Iris pigment epithelial cell (primary cell): ENCODE measurements around the gene SCD.
"Not testable (repeated sequence)": the region's sequence is repeated elsewhere in the genome, so short reads cannot be mapped to it uniquely, and the experiment has no call there.

ENCODE experiments used
- DNase-seq: peaks from one replicate; pipeline ENCODE4 v3.0.0-alpha.2; 2011; ENCODE audit warnings: low read depth

SCD gene

DNA sequence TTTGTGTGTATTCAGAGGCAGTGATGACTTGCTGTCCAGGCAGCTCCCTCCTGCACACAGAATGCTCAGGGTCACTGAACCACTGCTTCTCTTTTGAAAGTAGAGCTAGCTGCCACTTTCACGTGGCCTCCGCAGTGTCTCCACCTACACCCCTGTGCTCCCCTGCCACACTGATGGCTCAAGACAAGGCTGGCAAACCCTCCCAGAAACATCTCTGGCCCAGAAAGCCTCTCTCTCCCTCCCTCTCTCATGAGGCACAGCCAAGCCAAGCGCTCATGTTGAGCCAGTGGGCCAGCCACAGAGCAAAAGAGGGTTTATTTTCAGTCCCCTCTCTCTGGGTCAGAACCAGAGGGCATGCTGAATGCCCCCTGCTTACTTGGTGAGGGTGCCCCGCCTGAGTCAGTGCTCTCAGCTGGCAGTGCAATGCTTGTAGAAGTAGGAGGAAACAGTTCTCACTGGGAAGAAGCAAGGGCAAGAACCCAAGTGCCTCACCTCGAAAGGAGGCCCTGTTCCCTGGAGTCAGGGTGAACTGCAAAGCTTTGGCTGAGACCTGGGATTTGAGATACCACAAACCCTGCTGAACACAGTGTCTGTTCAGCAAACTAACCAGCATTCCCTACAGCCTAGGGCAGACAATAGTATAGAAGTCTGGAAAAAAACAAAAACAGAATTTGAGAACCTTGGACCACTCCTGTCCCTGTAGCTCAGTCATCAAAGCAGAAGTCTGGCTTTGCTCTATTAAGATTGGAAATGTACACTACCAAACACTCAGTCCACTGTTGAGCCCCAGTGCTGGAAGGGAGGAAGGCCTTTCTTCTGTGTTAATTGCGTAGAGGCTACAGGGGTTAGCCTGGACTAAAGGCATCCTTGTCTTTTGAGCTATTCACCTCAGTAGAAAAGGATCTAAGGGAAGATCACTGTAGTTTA, 15.8 kb downstream of the SCD start:
- peak; percentile 45 for DNase-seq

GRCh38 chr10:100364175-100364574, 17.1 kb downstream of the SCD start:
- DNase-seq: no peak

DNA sequence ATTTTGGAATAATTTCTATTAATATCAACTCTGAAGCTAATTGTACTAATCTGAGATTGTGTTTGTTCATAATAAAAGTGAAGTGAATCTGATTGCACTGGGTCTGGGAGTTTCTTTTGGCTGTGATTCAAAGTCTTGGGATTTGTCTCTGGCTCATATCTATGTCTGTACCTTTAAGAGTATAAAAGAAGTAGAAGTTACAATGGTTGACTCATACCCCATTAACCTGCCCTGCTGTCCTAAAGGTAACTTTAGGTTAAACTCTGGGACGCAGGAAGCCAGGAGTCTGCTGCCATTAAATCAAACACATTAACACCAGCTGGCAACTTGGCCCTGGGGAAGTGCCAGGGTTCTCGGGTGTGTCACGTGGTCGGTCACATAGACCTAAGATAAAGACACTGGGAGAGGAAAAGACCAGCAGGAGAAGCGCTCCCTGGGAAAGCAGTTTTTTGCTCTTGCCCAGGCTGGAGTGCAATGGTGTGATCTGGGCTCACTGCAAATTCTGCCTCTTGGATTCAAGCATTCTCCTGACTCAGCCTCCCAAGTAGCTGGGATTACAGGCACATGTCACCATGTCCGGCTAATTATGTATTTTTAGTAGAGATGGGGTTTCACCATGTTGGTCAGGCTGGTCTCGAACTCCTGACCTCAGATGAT, 17.8 kb downstream of the SCD start:
- DNase-seq: peak; percentile 66

DNA sequence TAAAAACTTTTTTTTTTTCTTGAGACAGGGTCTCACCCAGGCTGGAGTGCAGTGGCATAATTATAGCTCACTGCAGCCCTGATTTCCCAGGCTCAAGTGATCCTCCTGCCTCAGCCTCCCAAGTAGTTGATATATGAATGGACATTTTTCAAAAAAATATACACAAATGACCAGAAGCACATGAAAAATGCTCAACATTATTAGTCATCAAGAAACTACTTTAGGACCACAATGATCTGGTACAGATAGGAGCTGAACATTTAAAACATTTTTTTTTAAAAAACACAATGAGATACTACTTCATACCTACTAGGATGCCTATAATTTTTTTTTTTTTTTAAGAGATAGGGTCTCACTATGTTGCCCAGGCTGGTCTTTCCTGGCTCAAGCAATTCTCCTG, 21.7 kb downstream of the SCD start:
- no peak for DNase-seq

GRCh38 chr10:100370714-100371481, 23.9 kb downstream of the SCD start:
- peak; percentile 83 for DNase-seq

DNA sequence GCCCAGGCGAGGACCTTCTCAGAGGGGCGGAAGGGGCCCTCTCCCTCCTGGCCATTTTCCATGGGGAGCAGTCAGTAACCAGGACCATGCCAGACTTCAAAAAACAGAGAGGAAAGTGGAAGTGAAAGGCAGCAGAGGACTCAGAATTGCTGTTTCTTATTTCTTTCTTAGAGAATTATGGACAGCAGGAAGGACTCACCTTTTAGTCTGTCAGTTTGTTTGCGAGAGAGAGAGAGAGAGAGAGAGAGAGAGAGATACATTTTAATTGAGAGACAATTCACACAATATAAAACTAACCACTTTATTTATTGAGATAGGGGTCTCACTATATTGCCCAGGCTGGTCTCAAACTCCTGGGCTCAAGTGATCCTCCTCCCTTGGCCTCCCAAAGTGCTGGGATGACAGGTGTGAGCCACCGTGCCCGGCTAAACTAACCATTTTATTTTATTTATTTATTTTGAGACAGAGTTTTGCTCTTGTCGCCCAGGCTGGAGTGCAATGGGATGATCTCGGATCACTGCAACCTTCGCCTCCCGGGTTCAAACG, 24.5 kb downstream of the SCD start:
- DNase-seq: no peak

GRCh38 chr10:100372415-100373297, 25.6 kb downstream of the SCD start:
- no peak for DNase-seq

GRCh38 chr10:100373298-100374199, 26.5 kb downstream of the SCD start:
- DNase-seq: peak; percentile 100

DNA sequence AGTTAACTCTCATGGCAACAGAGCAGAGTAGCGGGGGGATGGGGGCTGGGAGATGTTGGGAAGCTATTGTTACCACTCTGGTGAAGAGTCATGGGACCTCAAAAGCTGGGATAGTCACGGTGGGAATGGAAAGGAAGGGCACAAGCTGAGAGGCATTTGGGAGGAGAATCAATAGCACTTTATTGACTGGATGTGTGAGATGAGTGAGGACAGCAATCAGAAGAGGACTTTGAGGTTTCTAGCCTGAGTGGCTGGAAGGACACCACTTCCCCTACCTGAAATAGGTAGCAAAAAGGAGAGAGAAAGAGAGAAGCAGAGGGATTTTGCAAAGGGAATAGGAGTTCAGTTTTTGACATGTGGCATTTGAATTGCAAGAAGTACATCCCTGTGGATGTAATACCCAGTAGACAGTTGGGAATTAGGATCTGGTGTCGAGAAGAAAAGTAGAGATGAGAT, 27.2 kb downstream of the SCD start:
- DNase-seq: no peak

GRCh38 chr10:100374677-100375353, 27.8 kb downstream of the SCD start:
- DNase-seq: not testable (repeated sequence)

DNA sequence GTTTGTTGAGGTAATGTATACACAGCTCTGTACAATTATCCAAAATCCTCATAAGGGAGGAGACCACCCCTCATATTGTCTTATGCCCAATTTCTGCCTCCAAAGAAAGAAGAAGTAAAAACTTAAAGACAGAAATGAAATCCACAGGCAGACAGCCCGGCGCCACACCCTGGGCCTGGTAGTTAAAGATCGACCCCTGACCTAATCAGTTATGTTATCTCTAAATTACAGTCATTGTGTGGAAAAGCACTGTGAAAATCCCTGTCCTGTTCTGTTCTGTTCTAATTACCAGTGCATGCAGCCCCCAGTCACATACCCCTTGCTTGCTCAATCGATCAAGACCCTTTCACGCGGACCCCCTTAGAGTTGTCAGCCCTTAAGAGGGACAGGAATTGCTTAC, 29.6 kb downstream of the SCD start:
- not testable (repeated sequence) for DNase-seq

GRCh38 chr10:100377830-100378229, 30.8 kb downstream of the SCD start:
- no peak for DNase-seq

- DNase-seq: no peak
Measured at GRCh38 chr10:100380400-100380799, 33.4 kb downstream of the SCD start.

DNA sequence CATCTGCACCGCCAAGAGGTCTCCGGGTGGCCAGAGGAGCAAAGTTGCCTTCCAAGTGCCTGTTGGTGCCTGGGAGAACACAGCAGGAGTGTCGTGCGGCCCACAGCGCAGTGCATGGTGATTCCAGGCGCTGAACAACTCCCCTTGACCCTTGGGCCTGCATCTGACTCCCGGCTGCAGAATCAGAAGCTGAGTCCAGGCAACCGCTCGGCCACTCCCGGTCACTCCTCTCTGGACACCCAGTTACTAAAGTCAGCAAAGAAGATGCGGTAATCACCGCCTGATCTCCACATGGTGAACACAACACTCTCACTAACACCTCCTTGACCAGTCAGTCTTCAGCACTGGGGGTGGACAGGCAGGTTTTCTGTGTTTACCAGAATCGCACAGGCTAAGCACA, 35.5 kb downstream of the SCD start:
- DNase-seq: no peak

GRCh38 chr10:100383251-100383650, 36.2 kb downstream of the SCD start:
- DNase-seq: no peak

DNA sequence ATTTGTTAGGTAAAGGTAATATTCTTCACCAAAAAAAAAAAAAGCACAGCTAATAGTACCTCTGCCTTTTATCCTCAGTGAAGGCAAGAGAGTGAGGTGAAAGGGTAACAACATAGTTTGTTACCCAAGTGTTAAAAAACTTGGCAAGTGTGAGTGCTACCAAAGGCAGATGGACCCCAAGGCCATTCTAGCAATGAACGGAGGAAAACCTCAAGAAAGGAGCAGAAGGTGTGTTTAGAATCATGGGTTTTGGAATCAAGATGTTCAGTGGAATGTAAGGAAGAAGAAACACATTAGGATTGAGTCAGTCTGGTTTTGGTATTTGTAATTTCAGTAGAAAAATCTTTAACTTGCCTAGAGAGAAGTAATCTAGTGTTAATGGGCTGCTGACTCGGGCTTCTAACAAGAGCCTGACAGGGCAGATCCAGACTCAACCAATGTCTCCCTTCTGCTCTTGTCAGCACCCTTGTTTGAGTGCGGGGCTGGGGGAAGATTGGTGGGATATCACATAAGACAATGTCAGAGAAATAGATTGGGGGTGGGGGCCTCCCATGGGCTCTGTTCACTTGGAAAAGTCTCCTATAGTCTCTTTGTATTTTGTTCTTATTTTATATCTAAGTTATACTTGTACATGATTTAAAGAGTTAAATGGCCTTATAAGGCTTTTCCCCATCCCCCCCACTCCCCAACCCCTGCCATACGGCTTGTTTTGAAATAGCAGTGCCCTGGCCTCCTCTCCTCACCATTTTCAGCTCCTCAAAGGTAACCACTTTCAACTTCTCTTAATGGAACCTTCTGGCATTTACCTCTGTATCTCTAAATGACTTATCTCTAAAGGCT, 44.4 kb downstream of the SCD start:
- no peak for DNase-seq

- no peak for DNase-seq
Measured at GRCh38 chr10:100392686-100393003, 45.6 kb downstream of the SCD start.

GRCh38 chr10:100395626-100396025, 48.6 kb downstream of the SCD start:
- DNase-seq: no peak

- no peak for DNase-seq
Measured at GRCh38 chr10:100396605-100397004, 49.6 kb downstream of the SCD start.
